Activated CD8-positive, alpha-beta memory T cell treated with anti-CD3 and anti-CD28 coated beads, Interleukin-2, amount 50 U/mL, for 4 hours (primary cell): ENCODE data around the gene MEGF11.

Source experiments
- DNase-seq: peaks from one replicate; pipeline ENCODE4 v3.0.0-alpha.2; 2020

The MEGF11 gene

GRCh38 chr15:66237513-66238235 lies 15.9 kb downstream of the MEGF11 start:
- no peak for DNase-seq

- no peak for DNase-seq
Measured at GRCh38 chr15:66236806-66237375, 16.7 kb downstream of the MEGF11 start.

- no peak for DNase-seq
Measured at GRCh38 chr15:66235866-66236265, 17.7 kb downstream of the MEGF11 start.

GRCh38 chr15:66234798-66235197 lies 18.8 kb downstream of the MEGF11 start:
- no peak for DNase-seq

GRCh38 chr15:66233487-66234415 lies 19.8 kb downstream of the MEGF11 start:
- DNase-seq: no peak

GRCh38 chr15:66232267-66232625 lies 21.3 kb downstream of the MEGF11 start:
- DNase-seq: no peak

- DNase-seq: no peak
Measured at GRCh38 chr15:66231394-66232266, 21.9 kb downstream of the MEGF11 start.

- no peak for DNase-seq
Measured at GRCh38 chr15:66229790-66230465, 23.6 kb downstream of the MEGF11 start.

GRCh38 chr15:66228807-66229735 lies 24.5 kb downstream of the MEGF11 start:
- DNase-seq: no peak

- DNase-seq: no peak
Measured at GRCh38 chr15:66226736-66227135, 26.8 kb downstream of the MEGF11 start.

GRCh38 chr15:66225656-66226274 lies 27.8 kb downstream of the MEGF11 start:
- DNase-seq: no peak

- no peak for DNase-seq
Measured at GRCh38 chr15:66224946-66225345, 28.6 kb downstream of the MEGF11 start.

- DNase-seq: no peak
Measured at GRCh38 chr15:66222273-66223198, 31.0 kb downstream of the MEGF11 start.

GRCh38 chr15:66221126-66221525 lies 32.4 kb downstream of the MEGF11 start:
- DNase-seq: no peak

GRCh38 chr15:66220601-66221000 lies 32.9 kb downstream of the MEGF11 start:
- no peak for DNase-seq

GRCh38 chr15:66219339-66219738 lies 34.2 kb downstream of the MEGF11 start:
- DNase-seq: no peak

GRCh38 chr15:66216806-66217205 lies 36.7 kb downstream of the MEGF11 start:
- no peak for DNase-seq

- DNase-seq: no peak
Measured at GRCh38 chr15:66215811-66216210, 37.7 kb downstream of the MEGF11 start.

GRCh38 chr15:66214246-66214645 lies 39.3 kb downstream of the MEGF11 start:
- no peak for DNase-seq

GRCh38 chr15:66212563-66212921 lies 41.0 kb downstream of the MEGF11 start:
- no peak for DNase-seq
